Measurements from ENCODE around the gene XRCC3. TPM values are rescaled to one million over a fixed set of nuclear protein-coding genes. Genes with fewer than 3 reads are reported as not detected.

XRCC3 gene
- polyA plus RNA-seq, 3 donors: 0.66 to 8.1 (median 2.0) TPM

- Mint-ChIP-seq H3K4me1 (peaks cover 14% of the 10 kb centered on the region), H3K27me3 (ENCODE audit: low read depth in 3 of 3) (no peaks in the 10 kb centered on the region), H3K27ac (peak overlapping the region in 3 of 7 donors; percentile 9 to 77 (median 30)), H3K36me3 (peaks cover 43 to 79% of the 10 kb centered on the region in 2 donors), H3K4me3 (no peak overlapping the region), H3K9me3 (no peaks in the 10 kb centered on the region)
- no peaks in the 10 kb centered on the region for H3K9me3 ChIP-seq (replicated peaks in 1 of 2; ENCODE audit: control insufficient read depth in 1 of 2, insufficient read depth in 1 of 2, low read length in 2 of 2)
- peaks cover 7% of the 10 kb centered on the region for H3K79me2 ChIP-seq (ENCODE audit: insufficient read depth, low read length)
- intact Hi-C loops (cut with micrococcal nuclease): no loop called here
- H3K27me3 ChIP-seq (ENCODE audit: control insufficient read depth in 2 of 2, insufficient read depth in 2 of 2, low read length in 2 of 2): no peaks in the 10 kb centered on the region
- WGBS (ENCODE audit: insufficient coverage): 44% methylated on average over 11 of the region's 17 CpGs
- TF ChIP-seq CTCF (IDR thresholded peaks at IDR 0.05): no peak
- no peak overlapping the region for H3K27ac ChIP-seq (ENCODE audit: low read depth in 1 of 2, low read length in 2 of 2)
- no peak overlapping the region for H2AFZ ChIP-seq (ENCODE audit: insufficient read depth, low read depth, low read length, poor library complexity, severe bottlenecking)
- no peak for DNase-seq
- H3K4me2 ChIP-seq (replicated peaks; ENCODE audit: extremely low read depth, low read length, poor library complexity, severe bottlenecking): no peak overlapping the region
- peaks cover 84 to 92% of the 10 kb centered on the region in 2 donors for H3K36me3 ChIP-seq (replicated peaks in 1 of 2; ENCODE audit: control insufficient read depth in 1 of 2, insufficient read depth in 2 of 2, low read length in 2 of 2)
- H3K4me1 ChIP-seq (ENCODE audit: control insufficient read depth in 1 of 2, insufficient read depth in 2 of 2, low read length in 2 of 2): no peaks in the 10 kb centered on the region
- no peak overlapping the region for H3K4me3 ChIP-seq (replicated peaks in 1 of 3; ENCODE audit: low read depth in 2 of 3, low read length in 3 of 3)
- H3K9ac ChIP-seq (ENCODE audit: insufficient read depth, low read length, poor library complexity, severe bottlenecking): no peak overlapping the region
- peaks cover 83% of the 10 kb centered on the region for H4K20me1 ChIP-seq (ENCODE audit: insufficient read depth, low read length)
Measured at GRCh38 chr14:103696466-103697071, 18.7 kb downstream of the XRCC3 start.

- Histone ChIP-seq H3K4me1 (ENCODE audit: control insufficient read depth in 1 of 2, insufficient read depth in 2 of 2, low read length in 2 of 2) (no peaks in the 10 kb centered on the region), H3K4me2 (replicated peaks; ENCODE audit: extremely low read depth, low read length, poor library complexity, severe bottlenecking) (no peak overlapping the region)
Measured at GRCh38 chr14:103696070-103696402, 19.2 kb downstream of the XRCC3 start.

More at GRCh38 chr14:103696070-103696402, 19.2 kb downstream of the XRCC3 start:
- Histone ChIP-seq H3K79me2 (ENCODE audit: insufficient read depth, low read length) (peaks cover 7% of the 10 kb centered on the region), H3K9me3 (replicated peaks in 1 of 2; ENCODE audit: control insufficient read depth in 1 of 2, insufficient read depth in 1 of 2, low read length in 2 of 2) (no peaks in the 10 kb centered on the region), H3K27me3 (ENCODE audit: control insufficient read depth in 2 of 2, insufficient read depth in 2 of 2, low read length in 2 of 2) (no peaks in the 10 kb centered on the region), H3K27ac (ENCODE audit: low read depth in 1 of 2, low read length in 2 of 2) (no peak overlapping the region), H4K20me1 (ENCODE audit: insufficient read depth, low read length) (peaks cover 84% of the 10 kb centered on the region), H3K9ac (ENCODE audit: insufficient read depth, low read length, poor library complexity, severe bottlenecking) (no peak overlapping the region), H3K4me3 (replicated peaks in 1 of 3; ENCODE audit: low read depth in 2 of 3, low read length in 3 of 3) (no peak overlapping the region), H2AFZ (ENCODE audit: insufficient read depth, low read depth, low read length, poor library complexity, severe bottlenecking) (no peak overlapping the region), H3K36me3 (replicated peaks in 1 of 2; ENCODE audit: control insufficient read depth in 1 of 2, insufficient read depth in 2 of 2, low read length in 2 of 2) (peaks cover 83 to 92% of the 10 kb centered on the region in 2 donors)
- TF ChIP-seq CTCF (IDR thresholded peaks at IDR 0.05): no peak
- Mint-ChIP-seq H3K27me3 (ENCODE audit: low read depth in 3 of 3) (no peaks in the 10 kb centered on the region), H3K9me3 (no peaks in the 10 kb centered on the region), H3K27ac (peak overlapping the region in 2 of 7 donors; percentile 16 to 68), H3K4me1 (peaks cover 12% of the 10 kb centered on the region), H3K36me3 (peaks cover 44 to 76% of the 10 kb centered on the region in 2 donors), H3K4me3 (no peak overlapping the region)
- no peak for DNase-seq
- WGBS (ENCODE audit: insufficient coverage): 70% methylated on average over 7 of the region's 13 CpGs
- intact Hi-C loops (cut with micrococcal nuclease): no loop called here
